Activated gamma-delta T cell treated with anti-CD3 and anti-CD28 coated beads, Interleukin-2, amount 50 U/mL, for 16 hours (primary cell): ENCODE data around the gene OLFML2B.
"Not testable (repeated sequence)": the region's sequence is repeated elsewhere in the genome, so short reads cannot be mapped to it uniquely, and the experiment has no call there.

Source experiments
- DNase-seq: peaks from one replicate; pipeline ENCODE4 v3.0.0-alpha.2; 2020; ENCODE audit warnings: low read depth

Gene OLFML2B

GRCh38 chr1:162035241-162035640, 11.6 kb upstream of the OLFML2B start:
- DNase-seq, result no peak

GRCh38 chr1:162033428-162033827, 9.8 kb upstream of the OLFML2B start:
- DNase-seq, result no peak

- DNase-seq, result no peak
These were observed 7.2 kb upstream of the OLFML2B start for GRCh38 chr1:162030759-162031280.

GRCh38 chr1:162029157-162029556, 5.5 kb upstream of the OLFML2B start:
- no peak for DNase-seq

GRCh38 chr1:162028726-162029125, 5.1 kb upstream of the OLFML2B start:
- no peak for DNase-seq

- DNase-seq, result no peak
These were observed 3.2 kb upstream of the OLFML2B start for GRCh38 chr1:162026881-162027280.

GRCh38 chr1:162025541-162025940, 1.9 kb upstream of the OLFML2B start:
- DNase-seq, result no peak

- no peak for DNase-seq
These were observed 505 bp downstream of the OLFML2B start for GRCh38 chr1:162023181-162023546.

GRCh38 chr1:162022626-162023025, 1.0 kb downstream of the OLFML2B start:
- DNase-seq, result no peak

- no peak for DNase-seq
These were observed 2.5 kb downstream of the OLFML2B start for GRCh38 chr1:162021124-162021523.

GRCh38 chr1:162020150-162020549, 3.5 kb downstream of the OLFML2B start:
- DNase-seq, result no peak

GRCh38 chr1:162019446-162019845, 4.2 kb downstream of the OLFML2B start:
- DNase-seq, result no peak

- DNase-seq, result no peak
These were observed 4.7 kb downstream of the OLFML2B start for GRCh38 chr1:162019006-162019405.

- DNase-seq, result no peak
These were observed 5.3 kb downstream of the OLFML2B start for GRCh38 chr1:162018418-162018817.

- not testable (repeated sequence) for DNase-seq
These were observed 5.9 kb downstream of the OLFML2B start for GRCh38 chr1:162017791-162018190.

- no peak for DNase-seq
These were observed 7.0 kb downstream of the OLFML2B start for GRCh38 chr1:162016631-162017030.

- no peak for DNase-seq
These were observed 8.5 kb downstream of the OLFML2B start for GRCh38 chr1:162015196-162015595.

- DNase-seq, result no peak
These were observed 9.5 kb downstream of the OLFML2B start for GRCh38 chr1:162014202-162014601.

GRCh38 chr1:162013289-162013688, 10.4 kb downstream of the OLFML2B start:
- DNase-seq, result no peak

GRCh38 chr1:162011337-162012012, 12.2 kb downstream of the OLFML2B start:
- no peak for DNase-seq

- no peak for DNase-seq
These were observed 13.5 kb downstream of the OLFML2B start for GRCh38 chr1:162010175-162010506.

- no peak for DNase-seq
These were observed 14.0 kb downstream of the OLFML2B start for GRCh38 chr1:162009501-162010174.

- DNase-seq, result no peak
These were observed 14.9 kb downstream of the OLFML2B start for GRCh38 chr1:162008799-162009198.

GRCh38 chr1:162007466-162007865, 16.2 kb downstream of the OLFML2B start:
- DNase-seq, result no peak
